K562 (cell line): ENCODE results near the gene MTSS2. TPM values are rescaled to one million over a fixed set of nuclear protein-coding genes. Genes with fewer than 3 reads are reported as not detected.
A peak's percentile ranks its signal among the peaks of the same experiment; 100 is the strongest.

ENCODE experiments used
- CHD7 ChIP-seq: fragments of 200-600 bp; sonication (generic); IDR thresholded peaks from one replicate; pipeline ENCODE4 v1.6.1; 2012; ENCODE audit warnings: mild to moderate bottlenecking, low read depth, low read length, inconsistent platforms
- KLF13 ChIP-seq: fragments of 450-650 bp; IDR thresholded peaks from 2 replicates; pipeline ENCODE4 v1.6.1; 2016; ENCODE audit warnings: missing genetic modification characterization, low read depth, mild to moderate bottlenecking, missing compliant biosample characterization, moderate library complexity, borderline replicate concordance
- MAFK ChIP-seq: IDR thresholded peaks from 2 replicates; pipeline ENCODE4 v1.6.1; 2011; ENCODE audit warnings: low read length, improper control_type of control experiment
- MYNN ChIP-seq, 2 experiments: sonication (generic); formaldehyde crosslinking in 1 of 2; IDR thresholded peaks; 2 replicates each; pipeline versions ENCODE4 v1.5.0 to v1.6.1; 2016 to 2020; ENCODE audit warnings: antibody characterized with exemption in 1 of 2, missing genetic modification reagents in 1 of 2
- NR4A1 ChIP-seq, 2 experiments: fragments of 250-450 bp in 1 of 2; fragments of 450-650 bp in 1 of 2; sonication (Bioruptor Pico) in 1 of 2; IDR thresholded peaks; 2 replicates each; pipeline versions ENCODE4 v1.4.0 to v1.6.1; 2016 to 2020; ENCODE audit warnings: mild to moderate bottlenecking in 2 of 2, missing compliant biosample characterization in 1 of 2, missing genetic modification characterization in 1 of 2, moderate library complexity in 1 of 2
- POLR3G ChIP-seq: IDR thresholded peaks from 2 replicates; pipeline ENCODE4 v1.6.1; 2011; ENCODE audit not compliant: insufficient read length, insufficient replicate concordance; ENCODE audit errors: extremely low read depth
- SRSF3 ChIP-seq: fragments of 200-400 bp; formaldehyde crosslinking; IDR thresholded peaks from 2 replicates; pipeline ENCODE4 v1.6.1; 2016; ENCODE audit warnings: mild to moderate bottlenecking, low read length, moderate library complexity; ENCODE audit not compliant: insufficient read depth
- TEAD2 ChIP-seq: fragments of 450-650 bp; IDR thresholded peaks from 2 replicates; pipeline ENCODE4 v1.6.1; 2016; ENCODE audit warnings: missing genetic modification characterization, control low read depth, missing compliant biosample characterization
- ZBTB43 ChIP-seq: sonication (generic); formaldehyde crosslinking; IDR thresholded peaks from 2 replicates; pipeline ENCODE4 v1.8.0; 2023; ENCODE audit warnings: mild to moderate bottlenecking, missing genetic modification reagents
- ZBTB49 ChIP-seq: sonication (generic); formaldehyde crosslinking; IDR thresholded peaks from 2 replicates; pipeline ENCODE4 v1.8.0; 2022; ENCODE audit warnings: missing genetic modification reagents, mild to moderate bottlenecking, borderline replicate concordance
- polyA plus RNA-seq, 8 experiments: library from polyadenylated mRNA; depleted of rRNA in 4 of 8; stranded (reverse) in 5 of 8; unstranded in 3 of 8; fragments of >200 nt; fragmentation: Nextera tagmentation in 2 of 8; fragmentation: Illumina TruSeq in 1 of 8; extraction: Ambion mirVana in 2 of 8; extraction: Trizol in 1 of 8; gene quantifications; 2 replicates each; pipeline versions ENCODE4 v1.2.1 to v1.2.3, GENCODE V29; 2011 to 2014; ENCODE audit warnings: inconsistent platforms in 1 of 8, missing spikeins in 1 of 8
- total RNA-seq, 7 experiments: library from RNA; depleted of rRNA in 6 of 7; stranded (reverse); fragments of >200 nt in 6 of 7; fragmentation: Illumina TruSeq in 2 of 7; extraction: Trizol in 2 of 7; gene quantifications; 2 replicates each; pipeline versions ENCODE4 v1.2.1 to v1.2.3, GENCODE V29; 2011 to 2021; ENCODE audit warnings: low replicate concordance in 1 of 7

The MTSS2 gene
- total and polyA plus RNA-seq, 9 of the 15 experiments (the other 6 are each of a cell fraction or from before 2014, with no cell fraction given), result 0.11 to 60.3 (median 16.9) TPM

GRCh38 chr16:70638814-70639792 is 46.8 kb downstream of the MTSS2 start (continued):
- no peak for TF ChIP-seq CHD7
- TF ChIP-seq POLR3G, result no peak
- no peak for TF ChIP-seq SRSF3
- no peak for TF ChIP-seq TEAD2 (tag)
- no peak for TF ChIP-seq MYNN (IDR thresholded peaks at IDR 0.05)
- no peak for TF ChIP-seq MYNN (CRISPR knock-in tag; IDR thresholded peaks at IDR 0.05)
- no peak for TF ChIP-seq KLF13
- TF ChIP-seq NR4A1 (CRISPR knock-in tag; IDR thresholded peaks at IDR 0.05), result no peak
- TF ChIP-seq NR4A1 (tag; IDR thresholded peaks at IDR 0.05), result no peak
- TF ChIP-seq ZBTB49 (CRISPR knock-in tag), result no peak
- no peak for TF ChIP-seq ZBTB43 (CRISPR knock-in tag)
- TF ChIP-seq MAFK, result peak; percentile 34; the same call in 1 of the 2 replicates
